HepG2 (cell line): ENCODE measurements around the gene TUBA4B. TPM values are rescaled to one million over a fixed set of nuclear protein-coding genes. Genes with fewer than 3 reads are reported as not detected.

Experiments used
- ATAC-seq: fragments of 200-7000 bp; cut with Tn5 transposase; 3 replicates; pipeline ENCODE4 v1.9.1; 2020; ENCODE audit warnings: mild to moderate bottlenecking, moderate library complexity
- BruUV-seq: library from RNA; stranded (reverse); fragments of 400-500 nt; replicated peaks from 2 replicates; lab custom pipeline; 2021; lab: Mats Ljungman, UMichigan
- CTCF ChIA-PET: fragments of 300-600 bp; formaldehyde crosslinking; extraction: SDS; loops from one replicate; lab custom pipeline; 2021; ENCODE audit warnings: low total read pairs, inconsistent platforms, low intra/inter-chr PET ratio; lab: Yijun Ruan, JAX
- POLR2A ChIA-PET: fragments of 350-600 bp; sonication (Branson Sonifier 250); formaldehyde crosslinking; loops from one replicate; lab custom pipeline; 2020; ENCODE audit warnings: antibody characterized with exemption, inconsistent platforms; lab: Yijun Ruan, JAX
- DNase-seq: peaks from one replicate; pipeline ENCODE4 v3.0.0-alpha.2; 2015; ENCODE audit warnings: low spot score
- FAIRE-seq: peaks from 3 replicates; lab custom pipeline; 2011; peaks lifted over from hg19 to GRCh38; lab: Jason Lieb, UNC
- H2AFZ ChIP-seq: one replicate; pipeline ENCODE4 v1.6.1; 2011; ENCODE audit warnings: low read length, inconsistent platforms
- H3K27ac ChIP-seq: fragments of 300-600 bp; 3 replicates; pipeline ENCODE4 v1.8.0; 2011; ENCODE audit warnings: mixed run types, mild to moderate bottlenecking, mixed read lengths, low read length, inconsistent platforms; ENCODE audit not compliant: insufficient read depth; ENCODE audit errors: extremely low read length
- H3K27me3 ChIP-seq, 2 experiments: fragments of 200-600 bp in 1 of 2; 2 replicates in 1 of 2; 3 replicates in 1 of 2; pipeline versions ENCODE4 v1.6.0 to v1.8.0; 2011; ENCODE audit warnings: low read length in 2 of 2, mild to moderate bottlenecking in 2 of 2, moderate library complexity in 2 of 2, inconsistent platforms in 1 of 2; ENCODE audit not compliant: insufficient read depth in 2 of 2, control insufficient read depth in 1 of 2
- H3K36me3 ChIP-seq, 2 experiments: fragments of 200-600 bp in 1 of 2; replicated peaks in 1 of 2; 2 replicates in 1 of 2; 3 replicates in 1 of 2; pipeline versions ENCODE4 v1.5.1 to v1.8.0; 2011; ENCODE audit warnings: low read length in 2 of 2, inconsistent platforms in 1 of 2; ENCODE audit not compliant: insufficient read depth in 2 of 2, control insufficient read depth in 1 of 2
- H3K4me1 ChIP-seq: 2 replicates; pipeline ENCODE4 v1.5.1; 2012; ENCODE audit warnings: low read length, inconsistent platforms; ENCODE audit not compliant: insufficient read depth
- H3K4me2 ChIP-seq: 2 replicates; pipeline ENCODE4 v1.6.0; 2011; ENCODE audit warnings: low read depth, low read length, inconsistent platforms
- H3K4me3 ChIP-seq, 3 experiments: fragments of 200-600 bp in 1 of 3; sonication (generic), shearing (Covaris generic) in 1 of 3; replicated peaks in 1 of 3; 2 replicates each; pipeline ENCODE4 v1.5.1; 2011 to 2016; ENCODE audit warnings: low read length in 3 of 3, inconsistent platforms in 2 of 3, low read depth in 2 of 3, mild to moderate bottlenecking in 2 of 3, control low read depth in 1 of 3, mixed read lengths in 1 of 3; ENCODE audit not compliant: insufficient read depth in 1 of 3
- H3K79me2 ChIP-seq: one replicate; pipeline ENCODE4 v1.6.1; 2011; ENCODE audit warnings: low read length, inconsistent platforms; ENCODE audit not compliant: insufficient read depth
- H3K9ac ChIP-seq: 2 replicates; pipeline ENCODE4 v1.6.0; 2011; ENCODE audit warnings: mild to moderate bottlenecking, low read depth, low read length, inconsistent platforms; ENCODE audit not compliant: insufficient read depth
- H3K9me3 ChIP-seq: 2 replicates; pipeline ENCODE4 v1.5.1; 2012; ENCODE audit warnings: mild to moderate bottlenecking, low read length
- H4K20me1 ChIP-seq: 2 replicates; pipeline ENCODE4 v1.6.0; 2011; ENCODE audit warnings: inconsistent platforms, mild to moderate bottlenecking, low read length, moderate library complexity; ENCODE audit not compliant: insufficient read depth
- MLXIP ChIP-seq: sonication (generic); formaldehyde crosslinking; IDR thresholded peaks from 2 replicates; pipeline ENCODE4 v1.9.0; 2021; ENCODE audit warnings: missing genetic modification reagents, borderline replicate concordance
- MTA1 ChIP-seq: sonication (generic); formaldehyde crosslinking; IDR thresholded peaks from 2 replicates; pipeline ENCODE4 v1.4.0; 2020; ENCODE audit warnings: missing genetic modification reagents, mild to moderate bottlenecking, borderline replicate concordance
- NCOR1 ChIP-seq: fragments of 200-600 bp; sonication (generic); IDR thresholded peaks from 2 replicates; pipeline ENCODE4 v1.7.0; 2017; ENCODE audit warnings: antibody characterized with exemption, low read length, borderline replicate concordance
- POGZ ChIP-seq: sonication (generic); formaldehyde crosslinking; IDR thresholded peaks from 2 replicates; pipeline ENCODE4 v1.4.0; 2020; ENCODE audit warnings: mild to moderate bottlenecking, missing genetic modification reagents
- PRDM15 ChIP-seq: sonication (generic); formaldehyde crosslinking; IDR thresholded peaks from 2 replicates; pipeline ENCODE4 v1.4.0; 2020; ENCODE audit warnings: missing genetic modification reagents
- SCMH1 ChIP-seq: sonication (generic); formaldehyde crosslinking; IDR thresholded peaks from 2 replicates; pipeline ENCODE4 v1.9.0; 2021; ENCODE audit warnings: missing genetic modification reagents, mild to moderate bottlenecking, borderline replicate concordance
- ZBTB7B ChIP-seq: sonication (generic); formaldehyde crosslinking; IDR thresholded peaks from 2 replicates; pipeline ENCODE4 v1.4.0; 2020; ENCODE audit warnings: missing genetic modification reagents
- ZNF138 ChIP-seq: sonication (generic); formaldehyde crosslinking; IDR thresholded peaks from 2 replicates; pipeline ENCODE4 v1.5.0; 2020; ENCODE audit warnings: mild to moderate bottlenecking, low read depth, missing genetic modification reagents
- ZNF251 ChIP-seq: sonication (generic); formaldehyde crosslinking; IDR thresholded peaks from 2 replicates; pipeline ENCODE4 v1.9.0; 2021; ENCODE audit warnings: mild to moderate bottlenecking, missing genetic modification reagents
- ZNF777 ChIP-seq: sonication (generic); formaldehyde crosslinking; IDR thresholded peaks from 2 replicates; pipeline ENCODE4 v1.4.0; 2020; ENCODE audit warnings: missing genetic modification reagents
- WGBS: methylation state at CpG from one replicate; pipeline ENCODE4 v1.1.6; 2017; ENCODE audit warnings: low lambda C conversion rate; 5-methylcytosine and 5-hydroxymethylcytosine counted together
- in situ Hi-C: cut with HindIII; loops from 2 replicates; pipeline ENCODE4 v1.10.0; 2017; ENCODE audit warnings: low pct_unique_long_range_greater_than_20kb; ENCODE audit not compliant: extremely low pct_ligation_motif_present
- intact Hi-C: fragments of 100-400 bp; cut with micrococcal nuclease; formaldehyde crosslinking; loops from one replicate; pipeline ENCODE4 v1.10.0; 2022; ENCODE audit not compliant: unreplicated experiment
- polyA plus RNA-seq, 8 experiments: library from polyadenylated mRNA; depleted of rRNA in 3 of 8; stranded (reverse) in 7 of 8; unstranded in 1 of 8; fragments of >200 nt; fragmentation: Illumina TruSeq in 4 of 8; extraction: Trizol in 4 of 8; gene quantifications; 2 replicates each; pipeline versions ENCODE4 v1.2.1 to v1.2.3, GENCODE V29; 2011 to 2016; ENCODE audit warnings: low read depth in 4 of 8, missing spikeins in 1 of 8, mixed read lengths in 1 of 8; ENCODE audit not compliant: insufficient read depth in 1 of 8
- total RNA-seq, 5 experiments: library from RNA; depleted of rRNA; stranded (reverse); fragments of >200 nt; fragmentation: Illumina TruSeq; extraction: Trizol; gene quantifications; 2 replicates each; pipeline ENCODE4 v1.2.3, GENCODE V29; 2016; ENCODE audit warnings: low read depth in 1 of 5

TUBA4B gene
- total and polyA plus RNA-seq, 2 of the 13 experiments (the other 11 are each of a cell fraction or from before 2014, with no cell fraction given): 0.18 to 0.22 TPM

DNA sequence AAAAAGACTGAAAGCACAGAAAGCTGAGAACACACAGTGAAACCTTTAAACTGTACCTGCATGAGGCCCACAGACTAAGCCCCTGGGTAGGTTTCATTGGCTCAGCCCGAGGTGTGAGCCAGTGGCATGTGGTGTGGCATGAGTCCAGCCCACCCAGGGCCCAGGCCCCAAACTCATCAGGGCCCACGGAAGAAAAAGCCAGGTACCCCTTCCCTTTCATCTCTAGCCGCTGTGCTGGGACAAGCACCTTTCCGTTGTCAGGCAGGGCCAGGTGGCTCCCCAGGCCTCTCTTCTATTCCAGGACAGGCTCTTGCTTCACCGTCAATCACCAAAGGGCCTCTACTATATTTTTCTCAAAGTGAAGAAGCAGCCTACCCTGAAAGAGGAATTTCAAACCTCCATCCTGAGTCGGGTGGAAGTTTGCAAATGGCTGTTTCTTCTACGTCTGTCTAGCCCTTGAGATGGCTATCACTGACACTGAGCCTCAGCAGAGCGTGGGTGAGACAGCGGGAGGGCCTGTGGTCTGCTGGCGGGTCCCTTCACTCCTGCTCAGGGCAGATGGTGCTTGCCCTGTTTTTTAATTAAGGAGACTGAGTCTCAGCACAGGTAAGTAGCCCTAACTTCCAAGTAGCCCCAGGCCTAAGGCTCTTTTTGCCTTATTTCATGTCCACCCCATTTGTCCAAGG, 34.7 kb downstream of the TUBA4B start:
- no peak overlapping the region for H3K27ac ChIP-seq
- no peaks in the 10 kb centered on the region for H3K9me3 ChIP-seq
- no peak overlapping the region for H3K4me2 ChIP-seq
- FAIRE-seq (no peak), ATAC-seq (peak; percentile 11), DNase-seq (no peak)
- POLR2A ChIA-PET: interaction anchor here (0.6 to 3.0 kb wide), 5 partner anchors 9 to 175 kb away, joined by 3 to 14 read pairs (median 4); partner anchors contain the start of gene DNAJB2
- H3K4me1 ChIP-seq: peaks cover 11% of the 10 kb centered on the region; the same call in 1 of the 2 replicates
- H3K36me3 ChIP-seq: peaks cover 2 to 8% of the 10 kb centered on the region in 2 experiments; a peak in 4 of 5 replicates
- H3K27me3 ChIP-seq: peaks cover 0 to 26% of the 10 kb centered on the region in 2 experiments; a peak in 4 of 5 replicates
- no peak overlapping the region for H2AFZ ChIP-seq
- CTCF ChIA-PET: no interaction called here
- no peaks in the 10 kb centered on the region for H4K20me1 ChIP-seq
- WGBS: 57% methylated on average over 9 of the region's 10 CpGs
- no peak overlapping the region for H3K9ac ChIP-seq
- no peak overlapping the region for H3K4me3 ChIP-seq
- H3K79me2 ChIP-seq: no peaks in the 10 kb centered on the region
- no TSS peak for BruUV-seq
- in situ Hi-C loops (no loop called here), intact Hi-C loops (no loop called here)
- TF ChIP-seq ZNF777 (CRISPR knock-in tag) (no peak), NCOR1 (no peak), SCMH1 (CRISPR knock-in tag) (no peak), MTA1 (CRISPR knock-in tag) (no peak), PRDM15 (no peak), POGZ (CRISPR knock-in tag) (no peak), MLXIP (CRISPR knock-in tag) (no peak), ZNF138 (CRISPR knock-in tag) (no peak), ZBTB7B (CRISPR knock-in tag) (no peak), ZNF251 (no peak)
